Eye (tissue), 1 donor: ENCODE results near the gene CALY.

Source experiments
- DNase-seq: peaks from one replicate; pipeline ENCODE4 v3.0.0-alpha.2; 2015

The CALY gene

DNA sequence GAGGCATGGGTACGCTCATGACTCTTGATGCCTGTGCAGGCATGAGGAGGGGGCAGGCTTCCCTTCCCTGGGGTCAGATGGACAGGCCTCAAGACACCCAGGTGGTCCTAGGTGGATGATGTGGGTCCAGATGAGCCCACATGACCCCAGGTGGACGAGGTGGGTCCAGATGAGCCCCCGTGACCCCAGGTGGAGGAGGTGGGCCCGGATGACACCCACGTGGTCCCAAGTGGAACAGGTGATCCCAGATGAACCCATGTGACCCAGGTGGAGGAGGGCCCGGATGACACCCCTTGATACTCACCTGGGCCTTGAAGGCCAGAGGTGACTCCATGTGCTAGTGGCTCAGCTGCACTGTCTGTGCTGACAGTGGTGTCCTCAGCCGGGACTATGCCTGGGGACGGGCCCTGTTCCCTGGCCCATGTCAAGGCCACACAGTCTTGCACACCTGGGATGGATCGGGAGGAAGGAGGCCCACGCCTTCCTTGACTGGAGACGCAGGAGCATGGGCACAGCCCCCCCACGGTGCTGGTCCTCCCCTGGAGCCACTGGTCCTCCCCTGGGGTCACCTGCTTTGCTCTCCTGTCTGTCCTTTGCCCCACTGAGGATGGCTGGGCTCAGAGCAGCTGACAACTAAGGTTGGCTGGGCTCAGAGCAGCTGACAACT is 13.7 kb upstream of the CALY start:
- DNase-seq: no peak

- no peak for DNase-seq
Observed at GRCh38 chr10:133349577-133350011, 12.9 kb upstream of the CALY start.

GRCh38 chr10:133349160-133349568 is 12.5 kb upstream of the CALY start:
- no peak for DNase-seq

GRCh38 chr10:133347710-133348517 is 11.2 kb upstream of the CALY start:
- DNase-seq: no peak

DNA sequence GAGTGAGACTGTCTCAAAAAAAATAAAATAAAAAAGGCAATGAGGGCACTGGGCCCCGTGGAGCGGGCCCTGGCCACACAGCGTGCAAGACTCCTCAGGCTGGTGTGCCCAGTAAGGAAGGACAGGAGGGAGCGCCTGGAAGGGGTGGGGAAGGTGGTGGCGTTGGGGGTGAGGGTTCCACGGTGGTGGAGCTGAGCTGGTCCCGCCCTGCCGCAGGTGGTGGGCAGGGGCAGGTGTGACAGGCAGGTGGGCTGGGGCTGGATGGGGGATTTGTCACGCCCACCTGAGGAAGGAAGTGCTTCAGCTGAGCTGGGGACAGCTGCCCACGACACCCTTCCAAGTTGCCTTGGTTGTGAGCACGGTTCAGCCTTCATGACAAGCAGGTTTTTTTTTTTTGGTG is 9.7 kb upstream of the CALY start:
- DNase-seq: no peak

GRCh38 chr10:133344236-133344635 is 7.5 kb upstream of the CALY start:
- DNase-seq: no peak

DNA sequence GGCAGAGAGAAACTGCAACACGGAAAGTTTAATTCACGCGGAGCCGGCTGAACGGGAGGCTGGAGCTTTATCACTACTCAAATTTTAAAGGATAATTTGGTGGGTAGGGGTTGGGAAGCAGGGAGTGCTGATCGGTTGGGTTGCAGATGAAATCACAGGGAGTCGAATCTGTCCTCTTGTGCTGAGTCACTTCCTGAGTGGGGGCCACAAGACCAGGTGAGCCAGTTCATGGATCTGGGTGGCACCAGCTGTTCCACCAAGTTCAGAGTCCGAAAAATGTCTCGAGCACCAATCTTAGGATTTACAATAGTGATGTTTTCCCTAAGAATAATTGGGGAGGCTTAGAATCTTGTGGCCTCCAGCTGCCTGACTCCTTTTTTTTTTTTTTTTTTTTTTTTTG is 6.9 kb upstream of the CALY start:
- no peak for DNase-seq

DNA sequence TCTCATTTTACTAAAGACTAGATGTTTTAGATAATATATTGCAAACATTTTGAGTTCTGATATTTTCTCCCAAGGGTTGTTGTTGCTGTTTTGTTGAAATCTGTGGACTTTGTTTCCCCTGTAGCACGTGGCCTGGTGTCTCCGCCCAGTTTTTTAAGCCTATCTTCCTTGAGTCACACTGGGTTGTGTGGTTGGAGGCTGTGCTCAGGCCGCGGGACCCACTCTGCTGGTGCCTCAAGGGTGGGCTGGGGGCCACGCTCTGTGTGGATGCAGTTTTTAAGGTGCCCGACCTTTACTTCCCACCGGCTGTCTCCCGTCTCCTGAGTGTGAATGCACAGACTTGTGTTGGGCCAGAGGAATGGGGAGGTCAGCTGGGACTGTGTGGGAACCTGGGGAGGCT is 6.2 kb upstream of the CALY start:
- DNase-seq: no peak

GRCh38 chr10:133341983-133342382 is 5.3 kb upstream of the CALY start:
- DNase-seq: no peak

- no peak for DNase-seq
Observed at GRCh38 chr10:133339708-133340380, 3.1 kb upstream of the CALY start.

DNA sequence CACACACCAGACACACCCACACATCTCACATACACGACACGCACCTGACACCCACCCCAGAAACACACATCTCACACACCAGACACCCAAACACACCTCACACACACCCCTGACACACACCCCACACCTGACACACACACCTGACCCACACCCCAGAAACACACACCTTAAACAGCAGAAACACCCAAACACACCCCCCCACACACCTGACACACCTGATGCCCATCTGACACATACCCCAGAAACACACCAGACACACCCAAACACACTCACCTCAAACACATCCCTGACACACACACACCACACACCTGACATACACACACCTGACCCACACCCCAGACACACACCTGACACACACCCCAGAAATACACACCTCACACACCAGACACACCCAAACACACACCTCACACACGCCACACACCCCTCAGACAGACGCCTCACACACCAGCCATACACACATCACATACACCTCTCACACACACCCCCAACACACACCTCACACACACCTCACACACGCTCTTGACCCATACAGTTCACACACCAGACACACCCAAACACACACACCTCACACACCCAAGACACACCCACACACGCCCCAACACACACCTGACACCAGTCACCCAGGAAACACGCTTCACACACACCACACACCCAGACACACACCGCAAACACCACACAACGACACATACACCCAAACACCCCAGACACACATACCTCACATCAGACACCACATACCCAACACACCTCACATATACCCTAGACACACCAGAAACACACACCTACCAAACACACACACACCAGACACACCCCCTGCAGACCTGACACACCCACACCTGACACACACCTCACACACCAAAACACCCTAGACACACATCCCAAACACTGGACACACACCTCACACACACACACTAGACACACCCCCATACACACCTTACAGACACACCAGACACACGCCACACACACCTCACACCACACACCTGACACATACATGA is 1.7 kb upstream of the CALY start:
- DNase-seq: no peak

DNA sequence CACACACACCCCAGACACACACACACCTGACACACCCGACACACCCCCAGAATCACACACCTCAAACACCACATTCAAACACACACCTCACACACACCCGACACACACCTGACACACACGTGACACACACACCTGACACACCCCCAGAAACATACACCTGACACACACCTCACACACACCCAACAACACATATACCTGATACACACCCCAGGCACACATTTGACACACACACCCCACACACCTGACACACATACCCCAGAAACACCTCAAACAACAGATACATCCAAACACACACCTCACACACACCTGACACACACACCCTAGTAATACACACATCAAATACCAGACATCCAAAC is 652 bp upstream of the CALY start:
- no peak for DNase-seq

GRCh38 chr10:133336118-133336576 is 549 bp downstream of the CALY start:
- DNase-seq: peak; percentile 51

DNA sequence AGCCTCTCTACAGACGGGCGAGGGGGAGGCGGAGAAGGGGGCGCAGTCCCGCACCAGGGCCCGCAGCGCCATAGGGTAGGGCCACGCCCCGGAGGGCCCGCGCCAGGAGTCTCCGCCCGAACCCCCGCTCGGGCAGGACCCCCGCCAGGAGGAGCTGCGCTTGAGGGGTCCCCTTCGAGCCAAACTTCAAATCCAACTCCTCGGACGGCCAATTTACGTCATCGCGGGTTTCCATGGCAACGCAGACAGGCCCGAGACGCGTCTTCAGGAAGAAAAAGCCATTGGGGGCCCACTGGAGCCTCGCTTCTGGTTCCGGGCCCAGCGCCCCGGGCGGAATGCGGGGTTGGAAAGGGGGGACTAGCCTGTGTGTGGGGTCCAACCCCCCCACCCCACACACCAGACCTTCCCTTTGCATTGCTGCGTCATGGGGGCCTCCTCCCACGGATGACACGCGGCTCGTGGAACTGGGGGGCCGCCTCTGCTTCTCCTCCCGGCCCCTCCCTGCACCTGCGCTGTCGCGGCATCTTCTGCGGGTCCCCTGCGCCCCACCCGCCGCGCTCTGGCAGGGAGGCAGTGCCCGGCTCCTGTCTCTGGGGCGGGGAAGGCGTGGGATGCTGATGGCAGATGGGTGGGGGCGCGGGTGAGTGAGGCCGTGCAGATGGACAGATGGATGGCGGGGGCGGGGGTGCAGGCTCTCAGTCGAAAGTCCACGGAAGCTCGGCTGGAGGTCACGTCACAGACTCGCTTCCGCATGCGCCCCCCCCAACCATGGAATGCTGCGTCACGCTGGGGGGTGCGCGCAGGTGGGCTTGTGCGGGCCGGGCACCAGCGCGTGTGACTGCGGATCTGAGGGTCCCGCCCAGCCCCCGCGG is 1.2 kb downstream of the CALY start:
- peak; percentile 92 for DNase-seq

DNA sequence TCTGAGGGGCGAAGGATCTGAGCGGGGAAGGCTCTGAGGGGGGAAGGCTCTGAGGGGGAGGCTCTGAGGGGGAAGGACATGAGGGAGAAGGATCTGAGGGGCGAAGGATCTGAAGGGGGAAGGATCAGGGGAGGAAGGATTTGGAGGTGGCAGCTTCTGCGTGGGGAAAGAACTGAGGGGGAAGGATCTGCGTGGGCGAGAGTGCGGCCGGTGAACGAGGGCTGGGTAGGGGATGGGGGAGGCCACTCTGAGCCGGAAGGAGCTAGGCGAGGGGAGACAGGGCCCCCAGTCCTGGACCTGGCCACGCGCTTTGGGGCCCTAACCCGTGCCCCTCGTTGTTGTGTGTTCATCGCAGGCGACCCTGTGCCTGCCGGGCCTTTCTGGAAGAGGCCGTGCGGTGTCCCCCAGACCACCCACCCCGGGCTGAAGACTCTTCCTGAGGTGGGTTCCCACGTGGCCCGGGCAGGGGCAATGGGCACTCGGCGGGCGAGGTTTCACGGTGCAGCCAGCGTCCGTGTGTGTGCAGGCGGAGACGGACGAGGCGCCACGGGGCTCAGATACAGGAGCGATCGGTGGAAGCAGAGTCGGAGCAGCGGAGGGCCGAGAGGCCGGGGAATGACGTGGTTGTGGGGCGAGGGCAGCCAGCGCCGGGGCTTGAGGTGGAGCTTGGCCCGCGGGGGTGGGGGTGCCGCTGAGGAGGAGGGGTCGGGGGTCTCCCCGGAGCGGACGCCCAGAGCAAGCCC is 2.0 kb downstream of the CALY start:
- DNase-seq: peak; percentile 64

GRCh38 chr10:133332936-133333699 is 3.6 kb downstream of the CALY start:
- DNase-seq: no peak

GRCh38 chr10:133329491-133330202 is 7.0 kb downstream of the CALY start:
- DNase-seq: peak; percentile 96

- DNase-seq: no peak
Observed at GRCh38 chr10:133328358-133329343, 8.0 kb downstream of the CALY start.
